HCT116 (cell line): ENCODE data around the gene IGFBP1.

Experiments used
- CEBPB ChIP-seq: IDR thresholded peaks from 2 replicates; pipeline ENCODE4 v1.6.1; 2012; ENCODE audit warnings: low read depth
- CTCF ChIP-seq, 3 experiments: fragments of 200-600 bp in 1 of 3; sonication (generic) in 1 of 3; IDR thresholded peaks in 2 of 3; conservative IDR thresholded peaks in 1 of 3; 2 replicates each; pipeline ENCODE4 v1.5.1; 2012 to 2017; ENCODE audit warnings: low read depth in 2 of 3, low read length in 2 of 3, antibody characterized with exemption in 1 of 3, borderline replicate concordance in 1 of 3, control low read depth in 1 of 3, mild to moderate bottlenecking in 1 of 3, mixed read lengths in 1 of 3, mixed run types in 1 of 3, moderate library complexity in 1 of 3; ENCODE audit not compliant: insufficient read depth in 1 of 3
- EGR1 ChIP-seq: IDR thresholded peaks from 2 replicates; pipeline ENCODE4 v1.6.1; 2012; ENCODE audit warnings: low read depth
- ELF1 ChIP-seq: IDR thresholded peaks from 2 replicates; pipeline ENCODE4 v1.6.1; 2012; ENCODE audit warnings: low read depth, borderline replicate concordance
- EZH2 ChIP-seq: fragments of 200-600 bp; sonication (generic); IDR thresholded peaks from 2 replicates; pipeline ENCODE4 v1.6.1; 2017; ENCODE audit warnings: antibody characterized with exemption, mixed run types
- SIN3A ChIP-seq: IDR thresholded peaks from 2 replicates; pipeline ENCODE4 v1.6.1; 2012; ENCODE audit warnings: low read depth
- SP1 ChIP-seq: IDR thresholded peaks from 2 replicates; pipeline ENCODE4 v1.6.1; 2012; ENCODE audit warnings: low read depth
- ZFX ChIP-seq: fragments of 450-650 bp; IDR thresholded peaks from 2 replicates; pipeline ENCODE4 v1.6.1; 2017

- TF ChIP-seq ELF1, result no peak
- TF ChIP-seq SP1, result no peak
- TF ChIP-seq CTCF (IDR thresholded peaks at IDR 0.05 in 2 of 3, conservative IDR thresholded peaks at IDR 0.05 in 1 of 3; ENCODE audit: borderline replicate concordance in 1 of 3, insufficient read depth in 1 of 3, low read depth in 2 of 3, low read length in 2 of 3), result no peak
- no peak for TF ChIP-seq EZH2
- no peak for TF ChIP-seq EGR1
- TF ChIP-seq ZFX, result no peak
- no peak for TF ChIP-seq SIN3A
- no peak for TF ChIP-seq CEBPB
These were observed 6.4 kb downstream of the IGFBP1 start for GRCh38 chr7:45894665-45895062.
